ENCODE results near the gene IFNA16.
"Not testable (repeated sequence)": the region's sequence is repeated elsewhere in the genome, so short reads cannot be mapped to it uniquely, and the experiment has no call there.

- not testable (repeated sequence) for TF ChIP-seq EZH2 (IDR thresholded peaks at IDR 0.05); POLR2AphosphoS5 (IDR thresholded peaks at IDR 0.05; ENCODE audit: borderline replicate concordance, low read depth, low read length)
These were observed 29.6 kb downstream of the IFNA16 start, which contains the start of gene IFNA4 for GRCh38 chr9:21187487-21187886.

Data from SK-N-MC (cell line).